GM21737 (cell line): Measurements from ENCODE around the gene TTLL11.

ENCODE experiments used
- ATAC-seq: cut with Tn5 transposase; IDR thresholded peaks from one replicate; pipeline ENCODE4 v1.9.1; 2021; ENCODE audit warnings: mild to moderate bottlenecking, moderate library complexity; ENCODE audit not compliant: unreplicated experiment

TTLL11 gene

DNA sequence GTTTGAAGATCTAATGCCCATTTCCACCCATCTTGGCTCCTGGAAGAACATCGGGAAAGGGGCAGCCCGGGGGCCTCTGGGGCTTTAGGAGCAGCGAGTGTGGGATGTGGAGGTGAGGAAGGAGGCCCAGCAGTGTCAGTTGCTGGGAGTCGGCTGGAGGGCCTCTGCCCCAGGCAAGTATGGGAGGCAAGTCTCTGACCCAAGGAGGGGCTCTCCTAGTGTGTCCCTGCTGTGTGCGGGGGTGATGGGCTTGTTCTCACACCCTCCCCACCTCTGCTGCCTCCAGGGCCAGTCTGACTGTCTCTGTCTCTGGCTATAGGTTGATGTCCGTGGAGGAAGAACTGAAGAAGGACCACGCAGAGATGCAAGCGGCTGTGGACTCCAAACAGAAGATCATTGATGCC, 312.0 kb downstream of the TTLL11 start:
- ATAC-seq: no peak

DNA sequence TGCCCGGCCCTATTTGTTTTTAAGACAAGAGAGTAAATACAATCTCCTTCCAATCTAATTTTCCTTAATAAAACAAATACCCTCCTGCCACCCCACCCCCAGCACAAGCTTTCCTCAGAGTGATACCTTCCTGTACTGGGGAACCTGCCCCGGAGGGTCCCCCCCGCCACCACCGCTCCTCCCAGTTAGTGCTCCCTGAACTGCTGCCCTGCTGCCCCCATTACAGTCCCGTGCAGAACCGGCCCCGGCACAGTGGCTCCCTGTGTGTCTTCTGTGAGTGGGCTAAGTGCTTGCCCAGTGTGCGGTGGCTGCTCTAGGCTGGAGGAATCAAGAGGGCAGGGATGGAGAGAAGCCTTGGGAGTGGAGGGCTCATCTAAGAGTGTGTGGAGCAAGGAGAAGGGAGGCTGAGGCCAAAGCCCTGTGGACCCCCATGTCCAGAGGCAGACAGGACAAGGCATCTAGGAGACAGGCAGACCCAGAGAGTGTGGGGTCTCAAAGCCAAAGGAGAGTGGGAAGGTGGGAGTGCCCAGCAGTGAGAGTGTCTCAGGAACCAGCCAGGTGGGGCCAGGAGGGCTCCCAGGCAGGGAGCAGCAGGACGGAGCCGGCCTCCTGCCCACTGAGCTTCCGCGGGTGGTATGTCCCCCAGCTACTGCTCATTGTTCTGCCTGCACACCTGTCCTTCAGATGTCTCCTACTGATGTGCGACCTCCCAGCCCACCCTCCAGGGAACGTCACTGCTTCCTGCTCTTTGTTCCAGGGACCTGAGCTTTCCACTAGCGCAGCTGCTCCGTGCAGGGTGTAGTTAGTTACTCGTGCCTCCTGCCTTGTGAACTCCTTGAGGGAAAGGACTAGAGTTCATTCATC, 312.7 kb downstream of the TTLL11 start:
- no peak for ATAC-seq

DNA sequence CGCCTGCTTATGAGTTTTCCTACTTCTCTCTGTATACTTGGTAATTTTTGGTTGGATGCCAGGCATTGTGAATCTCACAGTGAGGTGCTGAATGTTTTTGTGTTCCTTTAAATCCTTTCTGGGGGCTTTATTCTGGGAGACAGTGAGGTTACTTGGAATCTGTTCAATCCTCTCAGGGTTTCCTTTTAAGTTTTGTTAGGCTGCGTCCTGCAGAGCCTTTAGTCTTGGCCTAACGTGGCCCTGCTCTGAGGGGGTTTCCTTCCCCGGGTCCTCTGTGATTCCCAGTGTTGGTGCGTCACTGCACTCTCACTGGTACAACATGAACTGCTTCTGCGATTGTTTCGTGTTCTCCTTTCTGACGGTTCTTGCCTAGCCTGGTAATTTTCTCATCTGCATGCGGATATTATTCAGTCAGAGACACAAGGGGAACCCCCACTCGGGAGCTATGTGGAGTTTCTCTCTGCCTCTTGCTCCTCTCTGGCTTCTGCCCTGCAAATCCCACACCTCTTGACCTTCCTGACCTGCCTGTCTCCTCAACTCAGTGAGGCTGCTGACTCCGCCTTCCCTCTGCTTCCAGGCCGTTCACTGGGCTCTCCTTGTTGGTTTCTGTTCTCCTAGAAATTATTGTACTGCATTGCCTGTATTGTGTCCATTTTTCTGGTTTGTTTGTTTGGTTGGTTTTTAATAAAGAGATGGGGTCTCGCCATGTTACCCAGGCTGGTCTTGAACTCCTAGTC, 313.6 kb downstream of the TTLL11 start:
- no peak for ATAC-seq

DNA sequence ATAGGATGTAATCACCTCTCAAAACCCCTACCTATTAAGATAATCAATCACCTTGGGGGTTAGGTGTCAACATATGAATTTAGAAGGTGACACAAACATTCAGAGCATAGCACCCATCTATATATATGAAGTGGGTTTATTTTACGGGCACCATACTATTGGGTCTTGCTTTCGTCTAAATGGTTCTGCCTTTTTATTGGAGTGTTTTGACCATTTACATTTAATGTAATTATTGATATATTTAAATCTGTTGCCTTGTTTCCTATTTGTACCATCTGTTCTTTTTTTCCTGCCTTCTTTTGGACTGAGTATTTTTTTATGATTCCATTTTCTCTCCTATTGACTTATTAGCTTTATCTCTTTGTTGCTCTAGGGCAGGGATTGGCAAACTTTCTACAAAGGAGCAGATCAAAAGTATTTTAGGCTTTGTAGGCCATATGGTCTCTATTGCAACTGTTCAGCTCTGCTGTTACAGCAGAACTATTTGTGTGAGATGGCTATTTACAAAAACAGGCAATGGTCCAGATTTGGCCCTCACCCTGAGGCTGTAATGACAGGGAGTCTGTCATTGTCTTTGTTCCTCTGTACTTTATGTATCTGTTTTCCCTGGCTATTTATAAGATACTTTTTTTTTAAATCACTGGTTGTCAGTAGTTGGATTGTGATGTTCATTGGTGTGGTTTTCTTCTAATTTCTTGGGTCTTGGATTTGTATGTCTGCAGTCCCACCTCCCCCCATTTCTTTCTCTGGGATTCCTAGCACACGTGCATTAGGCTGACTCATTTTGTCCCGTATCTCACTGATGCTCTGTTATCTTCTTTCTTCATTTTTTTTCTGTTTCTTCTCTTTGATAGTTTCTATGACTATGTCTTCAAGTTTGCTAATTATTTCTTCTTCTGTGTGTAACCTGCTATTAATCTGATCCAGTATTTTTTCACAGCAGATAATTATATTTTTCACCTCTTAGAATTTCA, 314.6 kb downstream of the TTLL11 start:
- no peak for ATAC-seq

DNA sequence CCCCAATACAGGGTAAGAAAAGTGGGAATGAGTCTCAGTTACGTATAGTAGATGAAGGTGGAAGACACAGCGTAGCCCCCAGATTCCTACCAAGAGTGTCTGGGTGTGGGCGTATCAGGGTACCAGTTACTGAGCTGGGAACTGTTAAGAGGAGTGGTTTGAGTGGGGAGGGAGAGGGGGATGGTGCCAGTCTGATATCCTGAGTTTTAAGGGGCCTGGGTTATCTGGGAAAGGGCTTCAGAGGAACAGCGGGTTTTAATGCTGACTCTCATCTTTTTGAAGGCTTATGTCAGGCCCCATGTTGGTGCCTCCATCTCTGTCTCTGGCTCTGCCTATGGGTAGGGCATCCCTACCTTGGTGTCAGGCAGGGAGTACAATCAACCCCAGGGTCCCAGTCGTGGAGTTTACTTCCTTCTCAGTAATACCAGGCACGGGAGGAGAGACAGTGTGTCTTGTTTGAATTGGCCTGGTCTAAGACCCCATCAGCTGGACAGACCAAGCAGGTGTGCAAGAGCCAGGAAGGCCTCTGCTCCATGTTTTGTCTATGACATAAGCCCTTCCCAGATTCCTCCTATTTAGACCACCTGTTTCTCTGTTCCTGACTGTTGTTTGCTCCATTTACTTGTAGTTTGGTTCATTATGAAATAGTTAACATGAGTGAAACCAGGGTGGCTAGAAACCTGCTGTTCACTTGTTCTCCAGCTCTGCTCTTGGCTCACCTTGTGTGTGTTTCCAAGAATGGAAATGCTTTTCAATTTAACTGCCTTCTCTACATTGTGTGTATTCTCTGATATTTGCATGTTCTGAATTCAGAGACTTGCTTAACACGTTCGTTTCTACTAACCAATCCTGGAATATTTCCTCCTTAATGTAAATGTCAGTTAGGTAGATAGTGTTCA, 316.1 kb downstream of the TTLL11 start:
- no peak for ATAC-seq

DNA sequence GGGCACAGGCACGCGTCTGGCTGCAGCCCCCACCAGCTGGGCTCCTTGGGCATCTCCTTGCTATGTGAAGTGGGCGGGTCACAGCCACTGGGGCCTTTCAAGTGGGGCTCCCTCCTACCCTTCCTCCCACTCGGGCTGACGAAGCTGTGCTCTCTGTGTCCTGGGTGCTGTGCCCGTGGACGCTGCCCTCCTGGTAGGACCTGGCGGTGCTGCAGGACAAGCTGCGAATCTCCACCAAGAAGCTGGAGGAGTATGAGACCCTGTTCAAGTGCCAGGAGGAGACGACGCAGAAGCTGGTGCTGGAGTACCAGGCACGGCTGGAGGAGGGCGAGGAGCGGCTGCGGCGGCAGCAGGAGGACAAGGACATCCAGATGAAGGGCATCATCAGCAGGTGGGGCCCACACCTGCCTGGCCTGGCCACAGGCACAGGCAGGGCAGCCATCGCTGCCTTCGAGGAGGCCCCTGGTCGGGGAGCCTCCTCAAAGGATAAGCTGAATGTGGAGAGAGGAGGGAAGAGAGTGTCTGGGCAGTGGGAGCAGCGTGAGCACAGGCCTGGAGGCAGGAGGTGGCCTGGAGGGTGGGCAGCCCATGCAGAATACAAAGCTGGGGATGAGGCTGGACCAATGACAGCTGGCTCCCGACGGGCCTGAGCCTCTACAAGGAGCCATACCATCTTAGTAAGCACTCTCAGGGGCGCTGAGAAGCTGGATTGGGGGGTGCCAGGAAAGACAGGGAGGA, 316.9 kb downstream of the TTLL11 start:
- no peak for ATAC-seq

DNA sequence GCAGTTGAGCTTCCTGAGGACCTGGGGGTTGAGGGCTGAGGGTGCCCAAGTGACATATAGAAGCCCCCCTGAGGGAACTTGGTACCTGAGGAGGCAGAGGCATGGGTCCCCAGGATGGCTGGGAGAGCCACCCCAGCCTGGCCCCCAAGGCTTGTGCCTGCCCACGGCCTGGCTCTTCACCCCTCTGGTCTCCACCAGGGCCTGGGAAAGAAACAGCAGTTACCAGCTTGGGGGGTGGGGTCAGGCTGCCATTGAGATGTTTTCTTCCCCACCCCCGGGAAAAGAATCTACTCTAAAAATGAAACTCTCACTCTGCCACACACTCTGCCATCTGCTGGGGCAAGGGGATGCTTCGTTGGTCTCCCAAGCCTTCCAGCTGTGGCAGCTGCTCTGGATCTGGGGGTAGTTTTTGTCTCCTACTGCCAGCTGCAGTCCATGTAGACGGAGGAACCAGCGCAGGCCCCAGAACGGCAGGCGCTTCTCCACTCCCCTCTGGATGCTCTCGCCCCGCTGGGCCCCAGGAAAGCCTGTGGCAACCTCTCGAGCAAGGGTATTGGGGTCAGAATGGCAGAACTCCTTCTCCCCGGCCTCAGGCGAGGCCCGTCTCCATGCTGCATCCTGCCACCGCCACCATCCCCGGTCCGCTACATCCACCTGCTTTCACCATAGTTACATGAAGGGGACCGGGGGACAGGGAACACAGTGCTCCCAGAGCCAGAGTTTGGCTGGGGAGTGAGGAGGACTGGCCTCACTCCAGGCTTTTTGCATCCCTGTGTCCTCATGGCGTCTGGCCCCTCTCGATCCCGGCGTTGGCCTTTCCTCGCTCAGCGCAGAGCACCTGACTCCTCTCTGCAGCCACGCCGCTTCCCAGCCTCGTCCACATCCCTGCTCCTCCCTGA, 318.1 kb downstream of the TTLL11 start:
- ATAC-seq: no peak

DNA sequence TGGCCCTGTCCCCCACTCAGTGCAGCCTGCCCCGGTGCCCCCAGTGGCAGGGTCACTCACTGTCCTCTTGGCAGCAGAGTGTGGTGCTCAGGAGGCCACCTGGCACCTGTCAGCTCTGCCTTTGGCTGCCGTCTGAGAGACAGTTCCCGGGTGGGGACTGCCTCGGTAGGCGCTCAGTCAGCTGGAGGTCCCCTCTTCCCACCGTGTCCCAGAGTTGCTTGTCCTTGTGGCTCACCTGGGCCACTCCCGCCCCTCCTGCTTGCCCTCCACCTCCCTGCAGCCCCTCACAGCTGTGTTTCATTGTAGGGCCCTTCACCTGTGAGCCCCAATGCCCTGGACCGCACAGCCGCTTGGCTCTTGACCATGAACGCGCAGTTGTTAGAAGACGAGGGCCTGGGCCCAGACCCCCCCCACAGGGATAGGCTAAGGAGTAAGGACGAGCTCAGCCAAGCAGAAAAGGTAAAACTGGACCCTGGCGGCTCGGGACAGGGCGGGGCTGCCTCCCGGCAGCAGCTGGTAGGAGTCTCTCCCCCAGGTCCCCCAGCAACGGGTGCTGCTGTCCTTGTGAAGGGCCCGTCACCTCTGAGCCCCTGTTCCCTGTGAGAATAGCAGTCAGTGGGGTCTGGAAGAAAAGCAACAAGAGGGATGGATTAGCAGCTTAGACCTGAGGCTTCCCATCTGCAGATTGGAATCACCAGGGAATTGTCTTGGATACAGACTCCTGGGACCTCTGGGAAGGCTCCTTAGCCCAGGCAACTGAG, 319.0 kb downstream of the TTLL11 start:
- no peak for ATAC-seq

DNA sequence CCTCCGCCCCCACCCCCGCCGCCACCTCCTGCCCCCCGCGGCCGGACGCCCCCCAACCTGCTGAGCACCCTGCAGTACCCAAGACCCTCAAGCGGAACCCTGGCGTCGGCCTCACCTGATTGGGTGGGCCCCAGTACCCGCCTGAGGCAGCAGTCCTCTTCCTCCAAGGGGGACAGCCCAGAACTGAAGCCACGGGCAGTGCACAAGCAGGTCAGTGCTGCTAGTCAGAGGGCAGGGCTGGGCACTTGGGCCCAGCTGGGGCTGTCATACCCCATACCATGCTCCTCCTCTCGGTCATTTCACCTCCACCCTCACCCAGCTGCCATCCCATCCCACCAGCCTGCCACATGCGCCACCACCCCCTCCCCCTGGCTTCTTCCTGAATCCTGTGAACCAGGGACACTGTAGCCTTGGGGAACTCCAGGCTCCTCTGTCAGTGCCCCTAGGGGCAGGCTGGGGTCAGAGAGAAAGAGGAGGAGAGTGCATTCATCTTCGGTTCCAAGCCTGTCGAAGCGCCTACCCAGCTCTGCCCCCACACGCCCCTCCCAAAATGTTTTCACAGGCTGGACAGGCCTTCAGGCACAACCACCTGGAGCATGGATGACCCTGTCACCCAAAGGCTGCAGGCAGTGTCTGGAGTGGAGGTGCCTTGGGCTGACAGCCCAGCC, 319.7 kb downstream of the TTLL11 start:
- ATAC-seq: no peak

DNA sequence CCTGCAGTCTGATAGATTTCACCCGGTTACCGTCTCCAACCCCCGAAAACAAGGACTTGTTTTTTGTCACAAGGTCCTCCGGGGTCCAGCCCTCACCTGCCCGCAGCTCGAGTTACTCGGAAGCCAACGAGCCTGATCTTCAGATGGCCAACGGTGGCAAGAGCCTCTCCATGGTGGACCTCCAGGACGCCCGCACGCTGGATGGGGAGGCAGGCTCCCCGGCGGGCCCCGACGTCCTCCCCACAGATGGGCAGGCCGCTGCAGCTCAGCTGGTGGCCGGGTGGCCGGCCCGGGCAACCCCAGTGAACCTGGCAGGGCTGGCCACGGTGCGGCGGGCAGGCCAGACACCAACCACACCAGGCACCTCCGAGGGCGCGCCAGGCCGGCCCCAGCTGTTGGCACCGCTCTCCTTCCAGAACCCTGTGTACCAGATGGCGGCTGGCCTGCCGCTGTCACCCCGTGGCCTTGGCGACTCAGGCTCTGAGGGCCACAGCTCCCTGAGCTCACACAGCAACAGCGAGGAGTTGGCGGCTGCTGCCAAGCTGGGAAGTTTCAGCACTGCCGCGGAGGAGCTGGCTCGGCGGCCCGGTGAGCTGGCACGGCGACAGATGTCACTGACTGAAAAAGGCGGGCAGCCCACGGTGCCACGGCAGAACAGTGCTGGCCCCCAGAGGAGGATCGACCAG, 320.4 kb downstream of the TTLL11 start:
- no peak for ATAC-seq
